GM19351 (cell line): Measurements from ENCODE around the gene GRIK2.

Experiments
- ATAC-seq: cut with Tn5 transposase; IDR thresholded peaks from one replicate; pipeline ENCODE4 v1.9.1; 2021; ENCODE audit warnings: mild to moderate bottlenecking, moderate library complexity; ENCODE audit not compliant: unreplicated experiment

GRIK2 gene

DNA sequence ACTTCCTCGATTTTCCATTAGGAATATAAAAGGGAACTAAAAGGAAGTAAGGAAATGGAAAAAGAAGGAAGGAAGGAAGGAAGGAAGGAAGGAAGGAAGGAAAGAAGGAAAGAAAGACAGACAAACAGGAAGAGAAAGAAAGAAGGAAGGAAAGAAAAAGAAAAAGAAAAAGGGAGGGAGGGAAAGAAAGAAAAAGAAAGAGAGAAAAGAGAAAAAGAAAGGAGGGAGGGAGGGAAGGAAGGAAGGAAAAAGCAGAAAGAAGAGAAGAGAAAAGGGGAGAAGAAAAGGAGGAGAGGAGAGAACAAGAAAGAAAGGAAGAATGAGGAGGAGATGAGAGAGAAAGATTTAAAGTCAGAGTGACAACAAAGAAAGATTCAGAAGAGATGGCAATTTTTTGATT is 724.5 kb downstream of the GRIK2 start:
- no peak for ATAC-seq
